ENCODE results near the gene RPLP2.

RPLP2 gene

GRCh38 chr11:833114-833791 is 23.5 kb downstream of the RPLP2 start:
- in situ Hi-C loops (cut with MboI; ENCODE audit: low sequenced_read_pairs), result no loop called here

GRCh38 chr11:833849-834311 is 24.1 kb downstream of the RPLP2 start:
- in situ Hi-C loops (cut with MboI; ENCODE audit: low sequenced_read_pairs), result no loop called here

GRCh38 chr11:834371-835316 is 24.9 kb downstream of the RPLP2 start:
- in situ Hi-C loops (cut with MboI; ENCODE audit: low sequenced_read_pairs), result no loop called here

- in situ Hi-C loops (cut with MboI; ENCODE audit: low sequenced_read_pairs), result no loop called here
Measured at GRCh38 chr11:836274-836673, 26.5 kb downstream of the RPLP2 start.

GRCh38 chr11:836700-837099 is 26.9 kb downstream of the RPLP2 start:
- in situ Hi-C loops (cut with MboI; ENCODE audit: low sequenced_read_pairs), result no loop called here

GRCh38 chr11:837189-837989 is 27.6 kb downstream of the RPLP2 start:
- in situ Hi-C loops (cut with MboI; ENCODE audit: low sequenced_read_pairs), result no loop called here

- in situ Hi-C loops (cut with MboI; ENCODE audit: low sequenced_read_pairs), result no loop called here
Measured at GRCh38 chr11:837990-838307, 28.2 kb downstream of the RPLP2 start.

- in situ Hi-C loops (cut with MboI; ENCODE audit: low sequenced_read_pairs), result no loop called here
Measured at GRCh38 chr11:838441-839279, 28.9 kb downstream of the RPLP2 start.

- in situ Hi-C loops (cut with MboI; ENCODE audit: low sequenced_read_pairs), result no loop called here
Measured at GRCh38 chr11:839280-839623, 29.5 kb downstream of the RPLP2 start.

- in situ Hi-C loops (cut with MboI; ENCODE audit: low sequenced_read_pairs), result no loop called here
Measured at GRCh38 chr11:839875-840617, 30.3 kb downstream of the RPLP2 start.

- in situ Hi-C loops (cut with MboI; ENCODE audit: low sequenced_read_pairs), result no loop called here
Measured at GRCh38 chr11:841981-842369, 32.2 kb downstream of the RPLP2 start.

GRCh38 chr11:842370-843002 is 32.7 kb downstream of the RPLP2 start, which contains the start of the genes POLR2L and TSPAN4:
TSS of gene POLR2L (minus strand) at chr11:842529. CDS start at chr11:842508, 21 bp downstream.
TSS of gene TSPAN4 (plus strand) at chr11:842852. CDS start at chr11:850305, 7,453 bp downstream.
- in situ Hi-C loops (cut with MboI; ENCODE audit: low sequenced_read_pairs), result no loop called here

- in situ Hi-C loops (cut with MboI; ENCODE audit: low sequenced_read_pairs), result no loop called here
Measured at GRCh38 chr11:843086-843734, 33.4 kb downstream of the RPLP2 start.

- in situ Hi-C loops (cut with MboI; ENCODE audit: low sequenced_read_pairs), result no loop called here
Measured at GRCh38 chr11:843818-844692, 34.3 kb downstream of the RPLP2 start.

- in situ Hi-C loops (cut with MboI; ENCODE audit: low sequenced_read_pairs), result no loop called here
Measured at GRCh38 chr11:844693-845644, 35.2 kb downstream of the RPLP2 start.

GRCh38 chr11:845872-846495 is 36.2 kb downstream of the RPLP2 start:
- in situ Hi-C loops (cut with MboI; ENCODE audit: low sequenced_read_pairs), result no loop called here
